HepG2 (cell line): ENCODE data around the gene SDC4. TPM values are rescaled to one million over a fixed set of nuclear protein-coding genes. Genes with fewer than 3 reads are reported as not detected.
A peak's percentile ranks its signal among the peaks of the same experiment; 100 is the strongest.

Source experiments
- ATF7-NPFF ChIP-seq: sonication (generic); formaldehyde crosslinking; IDR thresholded peaks from 2 replicates; pipeline ENCODE4 v1.8.1; 2023; ENCODE audit warnings: mild to moderate bottlenecking, low read depth, missing genetic modification reagents, moderate library complexity
- CBFB ChIP-seq: sonication (generic); formaldehyde crosslinking; IDR thresholded peaks from 2 replicates; pipeline ENCODE4 v1.4.0; 2020; ENCODE audit warnings: missing genetic modification reagents
- FOXO1 ChIP-seq: sonication (generic); formaldehyde crosslinking; IDR thresholded peaks from 2 replicates; pipeline ENCODE4 v1.4.0; 2020; ENCODE audit warnings: missing genetic modification reagents
- GATAD2A ChIP-seq: IDR thresholded peaks from 2 replicates; pipeline ENCODE4 v1.6.1; 2016
- HIVEP1 ChIP-seq: sonication (generic); formaldehyde crosslinking; IDR thresholded peaks from 2 replicates; pipeline ENCODE4 v1.4.0; 2020; ENCODE audit warnings: mild to moderate bottlenecking, missing genetic modification reagents
- NCOA1 ChIP-seq: sonication (generic); formaldehyde crosslinking; IDR thresholded peaks from 2 replicates; pipeline ENCODE4 v1.9.0; 2021; ENCODE audit warnings: missing genetic modification reagents
- NONO ChIP-seq, 2 experiments: fragments of 450-650 bp in 1 of 2; sonication (generic) in 1 of 2; formaldehyde crosslinking in 1 of 2; IDR thresholded peaks in 1 of 2; conservative IDR thresholded peaks in 1 of 2; 2 replicates each; pipeline versions ENCODE4 v1.6.1 to v1.8.0; 2017 to 2022; ENCODE audit warnings: mild to moderate bottlenecking in 1 of 2, missing genetic modification reagents in 1 of 2, moderate library complexity in 1 of 2
- REPIN1 ChIP-seq: sonication (generic); formaldehyde crosslinking; IDR thresholded peaks from 2 replicates; pipeline ENCODE4 v1.8.0; 2022; ENCODE audit warnings: missing genetic modification reagents, low read depth, mild to moderate bottlenecking, borderline replicate concordance
- SP4 ChIP-seq: sonication (generic); formaldehyde crosslinking; IDR thresholded peaks from 2 replicates; pipeline ENCODE4 v1.8.1; 2023; ENCODE audit warnings: mild to moderate bottlenecking, missing genetic modification reagents
- THAP11 ChIP-seq: IDR thresholded peaks from 2 replicates; pipeline ENCODE4 v1.6.1; 2016; ENCODE audit warnings: missing biosample characterization, missing genetic modification reagents
- XBP1 ChIP-seq: sonication (generic); formaldehyde crosslinking; IDR thresholded peaks from 2 replicates; pipeline ENCODE4 v1.5.0; 2020; ENCODE audit warnings: missing genetic modification reagents
- ZNF501 ChIP-seq: sonication (generic); formaldehyde crosslinking; IDR thresholded peaks from 2 replicates; pipeline ENCODE4 v1.5.1; 2020; ENCODE audit warnings: mild to moderate bottlenecking, moderate library complexity, missing genetic modification reagents
- ZNF512B ChIP-seq: sonication (generic); formaldehyde crosslinking; IDR thresholded peaks from 2 replicates; pipeline ENCODE4 v1.5.1; 2020; ENCODE audit warnings: missing genetic modification reagents, mild to moderate bottlenecking, borderline replicate concordance
- ZNF550 ChIP-seq: sonication (generic); formaldehyde crosslinking; IDR thresholded peaks from 2 replicates; pipeline ENCODE4 v1.4.0; 2020; ENCODE audit warnings: mild to moderate bottlenecking, missing genetic modification reagents, borderline replicate concordance
- ZNF768 ChIP-seq: sonication (generic); formaldehyde crosslinking; IDR thresholded peaks from 2 replicates; pipeline ENCODE4 v1.4.0; 2020; ENCODE audit warnings: missing genetic modification reagents
- polyA plus RNA-seq, 8 experiments: library from polyadenylated mRNA; depleted of rRNA in 3 of 8; stranded (reverse) in 7 of 8; unstranded in 1 of 8; fragments of >200 nt; fragmentation: Illumina TruSeq in 4 of 8; extraction: Trizol in 4 of 8; gene quantifications; 2 replicates each; pipeline versions ENCODE4 v1.2.1 to v1.2.3, GENCODE V29; 2011 to 2016; ENCODE audit warnings: low read depth in 4 of 8, missing spikeins in 1 of 8, mixed read lengths in 1 of 8; ENCODE audit not compliant: insufficient read depth in 1 of 8
- total RNA-seq, 5 experiments: library from RNA; depleted of rRNA; stranded (reverse); fragments of >200 nt; fragmentation: Illumina TruSeq; extraction: Trizol; gene quantifications; 2 replicates each; pipeline ENCODE4 v1.2.3, GENCODE V29; 2016; ENCODE audit warnings: low read depth in 1 of 5
- TF ChIP-seq, protein P1 (sequence below): sonication (generic); formaldehyde crosslinking; IDR thresholded peaks from 2 replicates; pipeline ENCODE4 v1.4.0; 2020; ENCODE audit warnings: missing genetic modification reagents
- TF ChIP-seq, protein P2 (sequence below): sonication (generic); formaldehyde crosslinking; IDR thresholded peaks from 2 replicates; pipeline ENCODE4 v1.5.1; 2020; ENCODE audit warnings: missing genetic modification reagents, mild to moderate bottlenecking, borderline replicate concordance
- TF ChIP-seq, protein P3 (sequence below): sonication (generic); formaldehyde crosslinking; IDR thresholded peaks from 2 replicates; pipeline ENCODE4 v1.4.0; 2020; ENCODE audit warnings: missing genetic modification reagents, low read depth, mild to moderate bottlenecking, borderline replicate concordance

SDC4 gene
- total and polyA plus RNA-seq, 2 of the 13 experiments (the other 11 are each of a cell fraction or from before 2014, with no cell fraction given) = 49.0 to 65.1 TPM

DNA sequence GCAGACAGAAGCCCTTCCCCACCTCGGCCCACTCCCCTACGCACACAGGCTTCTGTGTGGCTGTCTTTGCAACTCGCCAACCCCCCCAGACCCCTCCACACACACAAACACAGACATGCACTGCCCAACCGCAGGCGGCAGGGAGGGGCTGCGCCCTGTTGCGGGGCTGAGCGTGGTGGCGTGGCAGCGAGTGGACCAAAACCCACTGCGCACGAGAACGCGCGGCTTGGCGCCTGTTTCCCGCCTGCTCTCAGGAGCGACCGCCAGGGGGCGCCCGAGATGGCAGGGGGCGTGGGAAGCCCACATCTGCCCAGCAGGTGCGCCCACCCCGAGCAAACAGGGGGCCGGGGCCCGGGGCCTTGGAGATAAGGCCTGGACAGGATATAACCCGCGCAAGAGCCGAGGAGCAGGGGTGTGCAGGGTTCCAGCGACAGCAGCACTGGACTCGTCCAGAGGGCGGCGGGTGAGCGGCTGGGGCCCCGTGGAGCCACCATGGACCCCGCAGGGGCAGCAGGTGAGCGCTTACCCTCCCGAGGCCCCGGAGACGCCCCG, 41.7 kb downstream of the SDC4 start, which contains the start of gene RBPJL (continued):
- TF ChIP-seq, protein P1, sequence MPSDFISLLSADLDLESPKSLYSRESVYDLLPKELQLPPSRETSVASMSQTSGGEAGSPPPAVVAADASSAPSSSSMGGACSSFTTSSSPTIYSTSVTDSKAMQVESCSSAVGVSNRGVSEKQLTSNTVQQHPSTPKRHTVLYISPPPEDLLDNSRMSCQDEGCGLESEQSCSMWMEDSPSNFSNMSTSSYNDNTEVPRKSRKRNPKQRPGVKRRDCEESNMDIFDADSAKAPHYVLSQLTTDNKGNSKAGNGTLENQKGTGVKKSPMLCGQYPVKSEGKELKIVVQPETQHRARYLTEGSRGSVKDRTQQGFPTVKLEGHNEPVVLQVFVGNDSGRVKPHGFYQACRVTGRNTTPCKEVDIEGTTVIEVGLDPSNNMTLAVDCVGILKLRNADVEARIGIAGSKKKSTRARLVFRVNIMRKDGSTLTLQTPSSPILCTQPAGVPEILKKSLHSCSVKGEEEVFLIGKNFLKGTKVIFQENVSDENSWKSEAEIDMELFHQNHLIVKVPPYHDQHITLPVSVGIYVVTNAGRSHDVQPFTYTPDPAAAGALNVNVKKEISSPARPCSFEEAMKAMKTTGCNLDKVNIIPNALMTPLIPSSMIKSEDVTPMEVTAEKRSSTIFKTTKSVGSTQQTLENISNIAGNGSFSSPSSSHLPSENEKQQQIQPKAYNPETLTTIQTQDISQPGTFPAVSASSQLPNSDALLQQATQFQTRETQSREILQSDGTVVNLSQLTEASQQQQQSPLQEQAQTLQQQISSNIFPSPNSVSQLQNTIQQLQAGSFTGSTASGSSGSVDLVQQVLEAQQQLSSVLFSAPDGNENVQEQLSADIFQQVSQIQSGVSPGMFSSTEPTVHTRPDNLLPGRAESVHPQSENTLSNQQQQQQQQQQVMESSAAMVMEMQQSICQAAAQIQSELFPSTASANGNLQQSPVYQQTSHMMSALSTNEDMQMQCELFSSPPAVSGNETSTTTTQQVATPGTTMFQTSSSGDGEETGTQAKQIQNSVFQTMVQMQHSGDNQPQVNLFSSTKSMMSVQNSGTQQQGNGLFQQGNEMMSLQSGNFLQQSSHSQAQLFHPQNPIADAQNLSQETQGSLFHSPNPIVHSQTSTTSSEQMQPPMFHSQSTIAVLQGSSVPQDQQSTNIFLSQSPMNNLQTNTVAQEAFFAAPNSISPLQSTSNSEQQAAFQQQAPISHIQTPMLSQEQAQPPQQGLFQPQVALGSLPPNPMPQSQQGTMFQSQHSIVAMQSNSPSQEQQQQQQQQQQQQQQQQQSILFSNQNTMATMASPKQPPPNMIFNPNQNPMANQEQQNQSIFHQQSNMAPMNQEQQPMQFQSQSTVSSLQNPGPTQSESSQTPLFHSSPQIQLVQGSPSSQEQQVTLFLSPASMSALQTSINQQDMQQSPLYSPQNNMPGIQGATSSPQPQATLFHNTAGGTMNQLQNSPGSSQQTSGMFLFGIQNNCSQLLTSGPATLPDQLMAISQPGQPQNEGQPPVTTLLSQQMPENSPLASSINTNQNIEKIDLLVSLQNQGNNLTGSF (CRISPR knock-in tag) = 0 out of 2 replicates have a peak, but pooled peaks have one; percentile 60
- TF ChIP-seq XBP1 (CRISPR knock-in tag) (no peak), ATF7-NPFF (CRISPR knock-in tag) (0 out of 2 replicates have a peak, but pooled peaks have one; percentile 42), ZNF550 (CRISPR knock-in tag) (no peak), HIVEP1 (CRISPR knock-in tag) (peak; percentile 51; the same call in 1 of the 2 replicates), SP4 (CRISPR knock-in tag) (no peak), ZNF768 (peak; percentile 81; the same call in 1 of the 2 replicates), NCOA1 (CRISPR knock-in tag) (peak; percentile 45; the same call in 1 of the 2 replicates), CBFB (CRISPR knock-in tag) (no peak), REPIN1 (CRISPR knock-in tag) (peak; percentile 41; the same call in 1 of the 2 replicates), GATAD2A (CRISPR knock-in tag) (0 out of 2 replicates have a peak, but pooled peaks have one; percentile 12), THAP11 (no peak), FOXO1 (CRISPR knock-in tag) (0 out of 2 replicates have a peak, but pooled peaks have one; percentile 19), ZNF501 (CRISPR knock-in tag) (peak; percentile 64; the same call in 1 of the 2 replicates), ZNF512B (CRISPR knock-in tag) (0 out of 2 replicates have a peak, but pooled peaks have one; percentile 91), NONO (IDR thresholded peaks at IDR 0.05) (no peak), NONO (CRISPR knock-in tag; conservative IDR thresholded peaks at IDR 0.05) (peak; percentile 46; the same call in 1 of the 2 replicates)
- TF ChIP-seq, protein P2, sequence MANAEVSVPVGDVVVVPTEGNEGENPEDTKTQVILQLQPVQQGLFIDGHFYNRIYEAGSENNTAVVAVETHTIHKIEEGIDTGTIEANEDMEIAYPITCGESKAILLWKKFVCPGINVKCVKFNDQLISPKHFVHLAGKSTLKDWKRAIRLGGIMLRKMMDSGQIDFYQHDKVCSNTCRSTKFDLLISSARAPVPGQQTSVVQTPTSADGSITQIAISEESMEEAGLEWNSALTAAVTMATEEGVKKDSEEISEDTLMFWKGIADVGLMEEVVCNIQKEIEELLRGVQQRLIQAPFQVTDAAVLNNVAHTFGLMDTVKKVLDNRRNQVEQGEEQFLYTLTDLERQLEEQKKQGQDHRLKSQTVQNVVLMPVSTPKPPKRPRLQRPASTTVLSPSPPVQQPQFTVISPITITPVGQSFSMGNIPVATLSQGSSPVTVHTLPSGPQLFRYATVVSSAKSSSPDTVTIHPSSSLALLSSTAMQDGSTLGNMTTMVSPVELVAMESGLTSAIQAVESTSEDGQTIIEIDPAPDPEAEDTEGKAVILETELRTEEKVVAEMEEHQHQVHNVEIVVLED = no peak
- TF ChIP-seq, protein P3, sequence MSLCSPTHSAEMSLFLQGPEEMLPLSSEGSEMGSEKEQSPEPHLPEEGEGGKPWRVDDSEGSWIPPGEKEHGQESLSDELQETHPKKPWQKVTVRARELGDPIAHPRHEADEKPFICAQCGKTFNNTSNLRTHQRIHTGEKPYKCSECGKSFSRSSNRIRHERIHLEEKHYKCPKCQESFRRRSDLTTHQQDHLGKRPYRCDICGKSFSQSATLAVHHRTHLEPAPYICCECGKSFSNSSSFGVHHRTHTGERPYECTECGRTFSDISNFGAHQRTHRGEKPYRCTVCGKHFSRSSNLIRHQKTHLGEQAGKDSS (CRISPR knock-in tag) = 0 out of 2 replicates have a peak, but pooled peaks have one; percentile 36
